Activated naive CD4-positive, alpha-beta T cell treated with anti-CD3 and anti-CD28 coated beads, Interleukin-2, amount 10 ng/mL, durations not matched to agents 7 days and 5 days (primary cell): ENCODE results near the gene C3orf22.

Experiments used
- CTCF ChIA-PET: fragments of 350-600 bp; sonication (Branson Sonifier 250); formaldehyde crosslinking; loops from one replicate; lab custom pipeline; 2021; ENCODE audit warnings: antibody characterized with exemption; lab: Charles Lee
- DNase-seq: peaks from one replicate; pipeline ENCODE4 v3.0.0-alpha.2; 2020
- H3K27ac Mint-ChIP-seq: one replicate; pipeline ENCODE4 v1.8.0; 2021; ENCODE audit warnings: mild to moderate bottlenecking, moderate library complexity, mixed read lengths
- H3K27me3 Mint-ChIP-seq: one replicate; pipeline ENCODE4 v1.8.0; 2021; ENCODE audit warnings: mild to moderate bottlenecking, mixed read lengths
- H3K36me3 Mint-ChIP-seq: one replicate; pipeline ENCODE4 v1.8.0; 2021; ENCODE audit warnings: mixed read lengths
- H3K4me1 Mint-ChIP-seq: one replicate; pipeline ENCODE4 v1.8.0; 2021; ENCODE audit warnings: mixed read lengths
- H3K4me3 Mint-ChIP-seq: one replicate; pipeline ENCODE4 v1.8.0; 2021; ENCODE audit warnings: mild to moderate bottlenecking, moderate library complexity, mixed read lengths
- H3K9me3 Mint-ChIP-seq: one replicate; pipeline ENCODE4 v1.8.0; 2021; ENCODE audit warnings: mixed read lengths

Gene C3orf22

DNA sequence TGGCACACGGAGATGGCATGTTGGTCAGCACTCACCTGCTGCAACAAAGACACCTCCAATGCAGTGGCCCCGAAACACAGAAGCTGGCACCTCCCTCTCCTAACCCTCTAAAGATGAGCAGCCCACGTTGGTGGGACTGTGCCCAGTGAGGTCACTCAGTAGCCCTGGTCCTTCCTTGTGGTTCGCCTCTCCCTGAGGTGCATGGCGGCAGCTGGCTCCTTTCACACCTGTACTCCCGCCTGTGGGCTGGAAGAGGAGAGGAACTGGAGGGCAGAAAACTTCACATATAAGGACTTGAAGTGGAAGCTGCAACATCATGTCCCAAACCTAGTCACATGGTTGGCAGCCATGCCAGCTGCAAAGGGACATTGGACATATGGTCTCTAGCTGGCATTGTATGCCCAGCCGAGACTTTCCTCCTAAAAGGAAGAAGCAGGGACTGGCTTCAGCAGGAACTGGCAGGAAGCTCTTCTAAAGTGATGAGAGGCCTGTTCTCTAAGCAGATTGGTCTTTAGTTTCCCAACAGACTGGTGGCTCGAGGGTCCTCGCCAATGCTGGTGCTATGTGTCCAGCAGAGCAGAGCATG lies 10.8 kb upstream of the C3orf22 start:
- Mint-ChIP-seq H3K9me3 (no peaks in the 10 kb centered on the region), H3K4me3 (no peak overlapping the region), H3K4me1 (no peaks in the 10 kb centered on the region), H3K27ac (no peak overlapping the region), H3K36me3 (no peaks in the 10 kb centered on the region), H3K27me3 (peaks cover 11% of the 10 kb centered on the region)
- CTCF ChIA-PET: no interaction called here
- DNase-seq: no peak

DNA sequence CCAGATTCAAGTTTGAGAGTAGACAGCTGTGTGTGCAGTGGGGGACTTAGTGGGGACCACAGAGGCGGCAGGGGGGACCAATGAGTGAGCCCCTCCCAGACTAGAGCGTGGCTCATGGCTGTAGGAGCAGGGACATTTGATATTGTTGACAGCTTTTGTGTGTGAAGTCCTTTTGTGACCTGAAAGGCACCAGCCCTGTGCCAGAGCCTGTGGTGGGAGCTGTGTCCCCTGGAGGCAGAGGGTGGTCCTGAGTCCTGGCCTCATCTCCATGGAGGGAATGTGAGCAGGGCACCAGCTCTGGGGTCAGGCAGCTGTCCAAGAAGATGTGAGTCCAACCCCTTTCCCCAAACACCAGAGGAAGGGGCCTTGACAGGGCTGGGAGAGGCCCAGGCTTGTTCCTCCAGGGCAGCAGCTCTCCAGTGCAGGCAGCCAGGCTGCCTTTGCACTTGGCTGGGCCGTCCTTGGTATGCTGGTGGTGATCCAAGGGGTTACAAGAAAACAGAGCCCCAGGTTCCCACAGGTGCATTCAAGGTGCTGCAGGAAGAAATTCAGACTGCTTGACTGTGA lies 10.1 kb upstream of the C3orf22 start:
- no peak for DNase-seq
- CTCF ChIA-PET: no interaction called here
- no peak overlapping the region for H3K27ac Mint-ChIP-seq
- no peaks in the 10 kb centered on the region for H3K36me3 Mint-ChIP-seq
- H3K9me3 Mint-ChIP-seq: no peaks in the 10 kb centered on the region
- no peak overlapping the region for H3K4me3 Mint-ChIP-seq
- H3K4me1 Mint-ChIP-seq: no peaks in the 10 kb centered on the region
- H3K27me3 Mint-ChIP-seq: peaks cover 11% of the 10 kb centered on the region

DNA sequence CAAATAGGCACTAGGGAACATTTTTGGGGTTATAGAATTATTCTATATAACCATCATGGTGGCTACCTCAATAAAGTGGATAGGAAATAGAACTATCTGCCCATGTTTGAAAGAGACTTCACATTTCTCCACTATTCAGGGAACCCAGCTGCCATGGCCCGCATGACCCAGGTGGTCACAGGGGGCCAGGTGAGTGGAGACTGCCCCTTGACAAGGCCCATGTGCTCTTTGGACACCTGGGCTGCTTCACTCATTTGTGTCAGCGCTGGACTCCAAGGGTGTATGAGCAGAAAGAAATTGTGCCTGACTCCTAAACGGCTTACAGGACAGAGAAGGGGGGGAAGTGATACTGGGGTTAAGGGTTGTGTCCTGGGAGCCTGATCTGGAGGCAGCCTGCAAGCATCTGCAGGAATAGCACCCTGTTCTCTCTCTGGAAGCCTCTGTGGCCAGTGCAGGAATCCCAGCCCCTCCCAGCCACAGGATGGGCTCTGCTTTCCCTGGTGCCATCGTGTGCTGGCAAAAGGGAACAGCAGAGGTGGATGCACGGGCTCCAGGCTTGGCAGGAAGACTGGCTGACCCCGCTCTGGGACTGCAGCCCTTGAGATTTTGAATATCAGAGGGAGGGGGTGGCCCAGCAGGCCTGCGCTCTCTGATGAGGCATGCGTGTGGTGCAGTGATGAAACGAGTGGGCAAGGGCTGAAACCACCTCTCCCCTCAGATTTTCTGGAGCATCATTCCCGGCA lies 9.1 kb upstream of the C3orf22 start:
- CTCF ChIA-PET: no interaction called here
- Mint-ChIP-seq H3K27ac (no peak overlapping the region), H3K36me3 (no peaks in the 10 kb centered on the region), H3K27me3 (peaks cover 11% of the 10 kb centered on the region), H3K4me1 (no peaks in the 10 kb centered on the region), H3K9me3 (no peaks in the 10 kb centered on the region), H3K4me3 (no peak overlapping the region)
- DNase-seq: no peak

DNA sequence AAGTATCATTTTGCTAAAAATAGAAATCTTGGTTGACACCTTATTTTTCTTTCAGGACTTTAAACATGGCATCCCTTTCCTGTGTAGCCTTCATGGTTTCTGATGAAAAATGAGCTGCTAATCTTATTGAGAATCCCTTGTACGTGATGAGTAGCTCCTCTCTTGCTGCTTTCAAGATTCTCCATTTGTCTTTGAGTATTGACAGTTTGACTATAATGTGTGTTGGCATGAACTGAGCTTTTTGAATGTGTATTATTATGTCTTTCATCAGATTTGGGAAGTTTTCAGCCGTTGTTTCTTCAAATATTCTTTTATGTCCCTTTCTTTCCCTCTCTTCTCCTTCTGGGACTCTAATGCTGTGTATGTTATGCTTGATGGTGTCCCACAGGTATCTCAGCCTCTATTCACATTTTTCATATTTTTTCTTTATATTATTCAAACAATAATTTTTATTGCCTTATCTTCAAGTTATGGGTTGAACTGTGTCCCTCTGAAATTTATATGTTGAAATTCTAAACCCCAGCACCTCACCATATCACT lies 4.1 kb upstream of the C3orf22 start:
- Mint-ChIP-seq H3K36me3 (no peaks in the 10 kb centered on the region), H3K27ac (no peak overlapping the region), H3K4me1 (no peaks in the 10 kb centered on the region), H3K9me3 (no peaks in the 10 kb centered on the region), H3K27me3 (peaks cover 5% of the 10 kb centered on the region), H3K4me3 (no peak overlapping the region)
- CTCF ChIA-PET: no interaction called here
- DNase-seq: no peak

DNA sequence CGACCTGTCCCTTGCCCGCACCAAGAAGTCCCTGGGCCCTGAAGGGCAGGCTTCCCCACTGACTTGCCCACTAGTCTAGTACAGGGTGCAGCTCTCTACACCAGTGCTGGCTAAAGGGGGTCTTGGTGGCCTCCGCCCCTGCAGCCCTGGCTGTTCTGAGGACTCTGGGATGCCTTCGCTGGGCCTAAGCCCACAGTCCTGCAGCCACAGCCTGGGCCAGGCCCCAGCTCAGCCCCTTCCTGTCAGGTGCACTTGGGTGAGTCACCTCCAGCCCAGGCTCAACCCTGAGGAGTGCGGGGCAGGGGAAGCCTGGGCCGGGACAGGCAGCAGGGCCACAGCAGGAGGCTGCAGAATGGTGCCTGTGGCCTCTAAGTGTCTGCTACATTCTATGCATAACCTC lies 971 bp downstream of the C3orf22 start:
- Mint-ChIP-seq H3K27me3 (peaks cover 3% of the 10 kb centered on the region), H3K4me3 (no peak overlapping the region), H3K36me3 (no peaks in the 10 kb centered on the region), H3K4me1 (no peaks in the 10 kb centered on the region), H3K27ac (no peak overlapping the region), H3K9me3 (no peaks in the 10 kb centered on the region)
- CTCF ChIA-PET: no interaction called here
- DNase-seq: no peak

DNA sequence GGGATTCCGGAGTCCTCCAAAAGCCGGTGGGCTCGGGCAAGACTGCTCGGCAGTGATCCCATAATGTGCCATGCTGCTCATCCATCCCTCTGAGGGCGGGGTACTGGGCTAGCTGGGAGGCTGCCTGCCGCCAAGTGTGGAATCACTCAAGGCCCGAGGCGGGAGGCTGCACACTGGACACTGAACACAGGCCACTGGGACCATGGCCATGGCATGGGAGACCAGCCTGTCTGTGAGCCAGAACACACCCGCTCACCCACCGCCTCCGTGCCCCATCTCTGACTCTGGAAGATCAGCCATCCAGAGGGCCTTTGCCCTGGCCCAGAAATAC lies 1.4 kb downstream of the C3orf22 start:
- Mint-ChIP-seq H3K4me1 (no peaks in the 10 kb centered on the region), H3K27me3 (peaks cover 3% of the 10 kb centered on the region), H3K4me3 (no peak overlapping the region), H3K9me3 (no peaks in the 10 kb centered on the region), H3K27ac (no peak overlapping the region), H3K36me3 (no peaks in the 10 kb centered on the region)
- CTCF ChIA-PET: no interaction called here
- DNase-seq: no peak

DNA sequence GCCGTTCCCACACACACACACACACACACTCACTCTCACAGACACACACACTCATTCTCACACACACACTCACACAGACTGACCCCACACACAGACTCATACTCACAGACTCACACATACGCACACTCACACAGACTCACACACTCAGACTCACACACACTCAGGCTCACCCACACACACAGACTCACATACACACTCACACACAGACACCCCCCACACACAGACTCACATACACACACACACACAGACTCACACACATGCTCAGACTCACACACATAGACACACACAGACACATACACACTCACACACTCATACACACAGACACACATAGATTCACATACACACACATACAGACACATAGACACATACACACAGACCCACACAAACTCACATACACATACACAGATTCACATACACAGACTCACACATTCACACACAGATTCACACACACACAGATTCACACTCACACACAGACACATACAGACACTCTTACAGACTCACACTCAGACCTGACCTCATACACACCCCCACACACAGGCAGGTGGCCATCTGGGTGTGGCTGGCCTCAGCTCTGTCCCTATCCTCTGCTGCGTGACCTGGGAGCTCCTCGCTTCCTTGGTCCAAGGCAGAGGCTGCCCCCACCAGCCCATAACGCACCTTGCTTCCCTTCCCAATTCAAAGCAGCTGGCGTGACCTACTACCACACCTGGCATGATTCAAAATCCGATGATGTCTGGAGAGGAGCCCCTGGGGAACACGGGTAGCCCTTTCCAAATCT lies 1.9 kb downstream of the C3orf22 start:
- DNase-seq: no peak
- Mint-ChIP-seq H3K9me3 (no peaks in the 10 kb centered on the region), H3K4me3 (no peak overlapping the region), H3K36me3 (no peaks in the 10 kb centered on the region), H3K4me1 (no peaks in the 10 kb centered on the region), H3K27ac (no peak overlapping the region), H3K27me3 (peaks cover 3% of the 10 kb centered on the region)
- CTCF ChIA-PET: no interaction called here

DNA sequence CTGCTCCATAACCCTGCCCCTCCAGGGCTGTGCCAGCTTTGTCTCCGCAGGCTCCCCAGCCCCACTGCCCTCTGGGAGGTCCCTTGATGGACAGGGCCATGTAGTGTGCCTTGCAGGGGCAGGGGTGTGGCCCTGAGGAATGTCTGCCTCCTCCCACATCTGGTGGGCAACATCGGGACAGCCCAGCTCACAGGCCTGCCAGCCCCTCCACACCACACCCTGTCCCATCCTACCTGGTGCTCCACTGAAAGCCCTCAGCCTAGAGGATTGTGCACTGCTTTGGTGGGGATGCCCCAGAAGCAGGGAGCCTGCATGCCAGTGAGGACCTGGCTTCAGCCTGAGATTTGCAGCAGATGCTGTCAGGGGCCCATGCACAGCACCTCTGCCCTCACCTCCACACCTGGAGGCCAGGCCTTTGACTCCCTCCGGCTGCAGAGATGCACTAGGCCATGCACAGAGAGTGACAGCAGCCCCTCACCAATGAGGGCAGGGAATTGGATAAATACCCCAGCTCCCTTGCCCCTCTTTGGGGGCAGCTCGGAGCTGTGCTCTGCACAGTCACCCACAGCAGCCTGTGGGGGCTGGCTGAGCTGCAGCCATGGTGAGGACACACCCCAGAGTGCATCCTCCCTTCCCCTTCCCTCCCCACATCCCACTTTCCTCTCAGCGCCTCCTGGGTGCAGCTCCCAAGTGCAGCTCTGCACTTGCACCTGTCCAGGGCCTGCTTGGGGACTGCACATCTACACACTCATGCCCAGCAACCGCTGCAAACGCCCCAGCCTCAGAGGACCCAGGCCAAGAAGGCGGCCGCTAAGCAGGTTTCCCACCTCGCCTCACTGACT lies 2.7 kb downstream of the C3orf22 start:
- no peaks in the 10 kb centered on the region for H3K9me3 Mint-ChIP-seq

DNA sequence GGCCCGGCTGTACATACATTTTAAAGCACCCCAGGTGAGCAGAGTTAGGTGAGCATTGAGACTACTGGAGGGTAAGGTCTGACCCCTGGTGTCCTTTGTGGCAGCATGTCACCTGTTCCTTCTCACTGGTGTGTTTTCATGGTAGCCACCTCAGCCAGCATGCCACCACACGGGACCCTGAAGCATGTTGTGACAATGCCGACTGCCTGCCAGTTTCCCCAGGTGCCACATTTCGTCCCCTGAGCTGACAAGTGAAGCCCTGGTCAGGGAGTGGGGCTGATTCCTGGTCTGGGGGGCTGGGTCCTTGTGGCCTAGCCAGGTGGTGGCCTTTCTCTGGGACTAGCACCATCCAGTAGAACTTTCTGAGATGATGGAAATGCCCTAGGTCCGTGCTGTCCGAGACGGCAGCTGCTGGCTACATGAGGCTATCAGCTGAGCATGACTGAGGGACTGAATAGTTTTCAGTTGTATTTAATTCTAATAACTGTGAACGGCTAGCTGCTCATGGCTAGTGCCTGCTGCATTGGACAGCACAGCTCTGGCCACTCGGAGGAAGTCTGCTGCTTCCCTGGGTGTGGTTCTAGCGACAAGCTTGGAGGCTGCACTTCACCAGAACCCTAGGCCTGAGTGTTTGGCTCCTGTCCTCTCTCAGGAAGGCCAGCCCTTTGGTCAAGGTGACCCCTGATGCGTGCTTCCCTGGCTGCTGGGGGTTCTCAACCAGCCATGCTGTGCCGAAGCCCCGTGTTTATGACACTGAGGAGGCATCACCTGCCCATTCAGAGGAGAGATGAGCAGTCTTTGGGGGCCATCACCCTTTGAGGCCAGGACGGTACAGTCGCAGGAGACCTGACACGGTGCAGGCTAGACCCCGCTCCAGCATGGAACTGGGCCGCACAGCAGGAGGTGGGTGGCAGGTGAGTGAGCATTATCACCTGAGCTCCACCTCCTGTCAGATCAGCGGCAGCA lies 3.9 kb downstream of the C3orf22 start:
- Mint-ChIP-seq H3K9me3 (no peaks in the 10 kb centered on the region), H3K27ac (no peak overlapping the region), H3K4me3 (no peak overlapping the region), H3K4me1 (no peaks in the 10 kb centered on the region), H3K36me3 (no peaks in the 10 kb centered on the region), H3K27me3 (peaks cover 14% of the 10 kb centered on the region)
- peak; percentile 14 for DNase-seq
- CTCF ChIA-PET: no interaction called here

More for the DNA sequence above, 2.7 kb downstream of the C3orf22 start:
- Mint-ChIP-seq H3K4me3 (no peak overlapping the region), H3K27me3 (peaks cover 7% of the 10 kb centered on the region), H3K36me3 (no peaks in the 10 kb centered on the region), H3K27ac (no peak overlapping the region), H3K4me1 (no peaks in the 10 kb centered on the region)
- CTCF ChIA-PET: no interaction called here
- no peak for DNase-seq

DNA sequence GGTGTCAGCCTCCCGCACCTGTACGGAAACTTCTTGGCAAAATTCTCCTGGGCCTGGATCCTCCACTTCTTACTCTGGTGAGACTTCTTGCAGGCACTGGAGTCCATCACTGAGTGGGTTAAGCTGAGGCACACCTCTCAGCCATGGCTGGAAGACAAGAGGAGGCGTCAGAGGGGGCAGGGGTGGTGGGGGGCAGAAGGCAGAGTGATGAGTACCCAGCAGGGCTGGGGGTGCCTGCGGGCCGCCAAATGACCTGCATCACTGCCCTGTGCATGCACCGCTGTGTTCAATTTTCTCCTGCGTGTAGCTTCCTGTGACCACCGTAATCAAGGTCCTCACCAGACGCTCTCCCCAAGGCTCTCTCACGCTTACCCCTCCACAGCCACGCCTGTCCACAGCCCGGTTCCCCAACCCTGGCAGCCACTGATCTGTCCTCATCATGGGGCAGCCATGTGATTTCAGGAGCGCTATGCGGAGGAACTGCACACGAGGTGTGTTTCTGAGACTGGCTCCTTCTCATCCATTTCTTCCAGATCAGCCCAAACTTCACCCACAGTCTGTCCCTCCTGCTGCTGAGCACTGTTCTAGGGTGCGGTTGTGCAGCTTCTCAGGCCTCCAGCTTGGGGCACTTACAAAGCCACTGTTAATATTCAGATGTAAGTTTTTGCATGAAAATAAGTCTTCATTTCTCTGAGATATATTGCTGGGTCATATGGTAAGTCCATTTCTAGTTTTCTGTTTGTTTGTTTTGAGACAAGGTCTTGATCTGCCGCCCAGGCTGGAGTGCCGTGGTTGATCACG lies 5.2 kb downstream of the C3orf22 start:
- no peaks in the 10 kb centered on the region for H3K9me3 Mint-ChIP-seq
- no peak for DNase-seq
- H3K27me3 Mint-ChIP-seq: peaks cover 17% of the 10 kb centered on the region
- CTCF ChIA-PET: no interaction called here
- no peaks in the 10 kb centered on the region for H3K36me3 Mint-ChIP-seq
- H3K4me3 Mint-ChIP-seq: no peak overlapping the region
- no peaks in the 10 kb centered on the region for H3K4me1 Mint-ChIP-seq
- H3K27ac Mint-ChIP-seq: no peak overlapping the region

DNA sequence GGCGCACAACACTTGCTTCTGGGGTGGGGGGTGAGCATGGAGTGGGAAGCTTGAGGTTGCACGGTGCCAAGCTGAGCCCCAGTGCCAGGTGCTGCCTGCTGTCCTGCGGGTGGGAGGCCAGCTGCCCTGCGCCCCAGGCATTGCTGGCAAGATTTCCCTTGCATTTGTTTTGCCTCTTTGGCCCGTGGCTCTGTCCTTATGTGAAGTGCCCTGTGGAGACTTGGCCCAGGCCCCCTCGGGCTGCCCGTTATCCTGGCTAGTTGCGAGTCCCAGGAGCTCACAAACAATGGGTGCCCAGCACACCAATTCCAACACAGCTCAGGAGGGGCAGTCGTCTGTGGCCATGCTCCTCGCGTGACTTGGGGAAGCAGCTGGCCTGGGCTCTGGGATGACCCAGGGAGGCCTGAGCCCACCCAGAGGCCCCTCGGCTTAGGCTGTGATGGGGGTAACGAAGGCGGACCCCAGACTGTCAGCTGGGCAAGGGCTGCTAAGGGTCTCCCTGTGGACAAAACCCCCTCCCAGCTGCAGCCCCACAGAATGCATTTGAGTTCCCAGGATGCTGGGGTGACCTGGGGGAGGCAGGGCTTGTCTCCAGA lies 5.9 kb downstream of the C3orf22 start:
- CTCF ChIA-PET: no interaction called here
- DNase-seq: no peak
- Mint-ChIP-seq H3K27me3 (peaks cover 17% of the 10 kb centered on the region), H3K9me3 (no peaks in the 10 kb centered on the region), H3K27ac (no peak overlapping the region), H3K36me3 (no peaks in the 10 kb centered on the region), H3K4me3 (no peak overlapping the region), H3K4me1 (no peaks in the 10 kb centered on the region)
